Neuron (in vitro differentiated cells): Measurements from ENCODE around the gene GRID1.

Experiments used
- H2AFZ ChIP-seq: one replicate; pipeline ENCODE4 v1.6.1; 2013; ENCODE audit warnings: low read depth, mild to moderate bottlenecking, inconsistent platforms, low read length, moderate library complexity
- H3K27me3 ChIP-seq: one replicate; pipeline ENCODE4 v1.6.1; 2013; ENCODE audit warnings: low read length; ENCODE audit not compliant: insufficient read depth
- H3K36me3 ChIP-seq: one replicate; pipeline ENCODE4 v1.6.1; 2013; ENCODE audit warnings: low read length; ENCODE audit not compliant: insufficient read depth
- H3K4me1 ChIP-seq: one replicate; pipeline ENCODE4 v1.6.1; 2013; ENCODE audit warnings: low read length; ENCODE audit not compliant: insufficient read depth
- H3K4me3 ChIP-seq: 2 replicates; pipeline ENCODE4 v1.5.1; 2013; ENCODE audit warnings: mild to moderate bottlenecking, low read length, moderate library complexity
- H3K9me3 ChIP-seq: one replicate; pipeline ENCODE4 v1.6.1; 2013; ENCODE audit warnings: low read length

GRID1 gene

DNA sequence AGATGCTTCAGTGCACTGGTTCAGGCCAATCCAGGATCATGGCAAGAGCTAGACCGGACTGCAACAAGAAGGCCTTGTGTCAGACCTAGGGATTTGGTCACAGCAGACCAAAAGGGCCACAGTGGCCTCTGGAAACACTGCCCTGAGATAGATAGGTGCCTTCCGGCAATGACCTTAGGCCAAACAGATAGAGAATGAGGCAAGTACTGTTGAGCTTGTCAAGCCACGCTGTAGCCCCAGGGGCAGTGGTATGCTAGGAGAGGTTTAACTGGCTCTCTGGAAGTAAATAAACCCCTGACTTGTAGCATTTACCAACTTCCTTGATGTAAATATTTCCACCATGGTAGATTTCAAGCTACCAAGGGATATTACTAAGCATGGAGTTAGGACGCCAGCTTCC lies 197.5 kb downstream of the GRID1 start:
- Histone ChIP-seq H3K4me1 (no peaks in the 10 kb centered on the region), H3K36me3 (no peaks in the 10 kb centered on the region), H3K9me3 (no peaks in the 10 kb centered on the region), H2AFZ (no peak overlapping the region), H3K4me3 (no peak overlapping the region), H3K27me3 (no peaks in the 10 kb centered on the region)

DNA sequence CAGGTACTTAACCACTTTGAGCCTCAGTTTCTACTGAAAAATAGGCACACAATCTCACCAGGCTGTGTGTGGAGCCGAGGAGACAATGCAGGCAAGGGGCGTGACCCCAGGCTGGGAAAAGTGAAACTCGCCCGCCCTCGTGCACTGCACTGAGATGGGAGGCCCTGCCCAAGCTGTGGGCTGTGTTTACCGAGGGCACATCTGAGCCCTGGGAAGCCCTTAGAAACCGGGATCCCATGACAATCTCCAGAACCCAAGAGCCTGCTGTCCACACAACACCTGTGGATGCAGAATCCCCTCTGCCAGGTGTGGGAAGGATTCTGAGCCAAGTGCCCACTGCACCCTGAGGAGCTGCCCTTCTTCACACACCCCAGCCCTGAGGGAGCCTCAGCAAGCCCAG lies 198.3 kb downstream of the GRID1 start:
- H3K9me3 ChIP-seq: no peaks in the 10 kb centered on the region
- no peak overlapping the region for H2AFZ ChIP-seq
- no peaks in the 10 kb centered on the region for H3K36me3 ChIP-seq
- no peak overlapping the region for H3K4me3 ChIP-seq
- no peaks in the 10 kb centered on the region for H3K27me3 ChIP-seq
- H3K4me1 ChIP-seq: no peaks in the 10 kb centered on the region

GRCh38 chr10:86167762-86168128 lies 198.8 kb downstream of the GRID1 start:
- H3K4me3 ChIP-seq: no peak overlapping the region
- no peaks in the 10 kb centered on the region for H3K36me3 ChIP-seq
- H2AFZ ChIP-seq: no peak overlapping the region
- no peaks in the 10 kb centered on the region for H3K4me1 ChIP-seq
- no peaks in the 10 kb centered on the region for H3K9me3 ChIP-seq
- no peaks in the 10 kb centered on the region for H3K27me3 ChIP-seq

DNA sequence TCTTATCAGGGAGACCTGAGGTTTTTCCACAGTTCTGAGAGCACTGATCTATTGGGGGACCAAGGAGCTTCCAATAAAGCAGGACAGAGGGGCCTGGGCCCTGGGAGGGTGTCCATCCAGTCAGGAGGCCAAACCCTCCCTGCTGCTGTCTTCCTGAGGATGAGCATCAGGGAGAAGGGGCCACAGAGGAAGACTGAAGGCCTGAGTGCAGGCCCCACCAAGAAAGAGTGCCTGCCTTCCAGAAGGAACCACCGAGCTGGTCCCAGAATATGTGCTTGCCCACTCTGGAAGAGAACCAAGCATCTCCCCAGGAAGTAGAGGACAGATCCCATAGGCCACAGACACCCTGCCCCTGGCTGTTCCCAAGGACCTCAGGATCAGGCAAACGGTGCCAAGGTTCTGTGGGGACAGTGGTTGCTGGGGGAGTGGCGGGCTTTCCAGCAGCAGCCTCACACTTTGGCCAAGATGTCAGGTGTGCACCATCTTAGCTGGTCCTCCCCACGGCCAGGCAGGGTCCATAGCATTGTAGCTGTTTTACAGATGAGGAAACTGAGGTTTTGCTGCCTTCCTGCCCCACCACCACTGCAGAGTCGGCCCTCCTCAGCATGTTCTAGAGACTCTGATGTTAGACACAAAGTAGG lies 199.4 kb downstream of the GRID1 start:
- Histone ChIP-seq H3K4me3 (no peak overlapping the region), H3K36me3 (no peaks in the 10 kb centered on the region), H3K27me3 (no peaks in the 10 kb centered on the region)

GRCh38 chr10:86165666-86166065 lies 200.9 kb downstream of the GRID1 start:
- H3K27me3 ChIP-seq: no peaks in the 10 kb centered on the region
- H3K4me1 ChIP-seq: no peaks in the 10 kb centered on the region
- H3K36me3 ChIP-seq: no peaks in the 10 kb centered on the region
- no peak overlapping the region for H3K4me3 ChIP-seq
- H3K9me3 ChIP-seq: no peaks in the 10 kb centered on the region
- no peak overlapping the region for H2AFZ ChIP-seq

More for the DNA sequence above, 199.4 kb downstream of the GRID1 start:
- Histone ChIP-seq H3K9me3 (no peaks in the 10 kb centered on the region), H3K4me1 (no peaks in the 10 kb centered on the region), H2AFZ (no peak overlapping the region)

DNA sequence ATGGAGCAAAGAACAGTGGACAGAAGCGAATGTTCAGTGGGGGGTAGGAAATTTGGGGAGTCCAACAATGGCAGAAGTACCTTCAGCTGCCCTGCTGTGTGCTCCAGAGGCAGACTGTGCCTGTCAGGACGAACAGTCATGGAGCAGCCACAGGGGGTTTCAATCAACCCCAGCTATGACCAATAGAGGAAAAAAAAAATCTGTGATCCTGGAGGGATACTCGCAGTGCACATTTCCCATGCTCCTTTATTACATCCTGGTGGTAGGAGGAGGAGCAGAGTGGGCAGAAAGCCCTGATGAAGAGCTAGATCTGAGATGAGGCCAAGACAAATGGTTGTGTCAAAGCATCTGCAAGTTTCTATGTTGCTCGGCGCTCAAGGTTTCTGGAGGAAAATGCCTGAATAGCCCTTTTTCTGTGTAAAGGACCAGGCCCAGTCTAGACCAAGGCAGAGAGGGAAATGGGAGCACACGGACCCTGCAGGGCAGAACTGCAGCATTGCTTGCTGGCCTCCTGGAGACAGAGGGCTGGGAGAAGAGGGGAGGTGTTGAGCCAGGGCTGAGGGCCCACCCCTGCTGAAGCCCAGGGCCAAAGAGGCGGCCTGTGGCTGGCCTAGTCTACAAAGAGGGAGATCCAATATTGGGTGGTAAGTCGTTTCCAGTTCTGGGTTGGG lies 201.5 kb downstream of the GRID1 start:
- Histone ChIP-seq H3K27me3 (no peaks in the 10 kb centered on the region), H3K4me1 (no peaks in the 10 kb centered on the region), H3K4me3 (no peak overlapping the region), H2AFZ (no peak overlapping the region), H3K36me3 (no peaks in the 10 kb centered on the region), H3K9me3 (no peaks in the 10 kb centered on the region)

DNA sequence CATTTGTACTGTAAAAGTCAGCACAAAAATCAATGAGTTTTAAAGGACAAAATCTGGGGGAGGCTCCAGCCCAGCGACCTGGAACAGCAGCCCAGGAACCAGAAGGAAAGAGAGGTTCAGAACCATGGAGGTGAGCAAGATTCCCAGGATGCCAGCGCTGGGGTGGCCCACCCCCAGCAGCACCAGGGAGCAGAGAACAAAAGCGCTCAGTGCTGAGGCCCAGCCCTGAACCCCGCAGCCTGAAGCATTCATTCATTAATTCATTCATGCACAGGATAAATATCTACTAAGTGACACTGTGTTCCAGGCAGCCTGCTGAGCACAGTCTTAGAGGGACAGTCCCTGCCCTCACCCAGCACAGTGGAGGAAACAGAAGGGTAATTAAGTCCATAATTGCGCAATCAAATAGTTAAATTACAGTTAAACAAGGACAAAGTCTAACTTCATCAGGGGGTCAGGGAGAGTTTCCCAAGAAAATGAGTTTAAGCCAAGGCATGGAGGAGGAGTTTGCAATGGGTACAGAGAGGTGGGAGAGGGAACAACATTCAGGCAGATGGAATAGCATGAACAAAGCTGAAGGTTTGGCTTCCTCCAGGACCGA lies 202.3 kb downstream of the GRID1 start:
- Histone ChIP-seq H3K9me3 (no peaks in the 10 kb centered on the region), H3K4me1 (no peaks in the 10 kb centered on the region), H3K4me3 (no peak overlapping the region), H2AFZ (no peak overlapping the region), H3K27me3 (no peaks in the 10 kb centered on the region), H3K36me3 (no peaks in the 10 kb centered on the region)

DNA sequence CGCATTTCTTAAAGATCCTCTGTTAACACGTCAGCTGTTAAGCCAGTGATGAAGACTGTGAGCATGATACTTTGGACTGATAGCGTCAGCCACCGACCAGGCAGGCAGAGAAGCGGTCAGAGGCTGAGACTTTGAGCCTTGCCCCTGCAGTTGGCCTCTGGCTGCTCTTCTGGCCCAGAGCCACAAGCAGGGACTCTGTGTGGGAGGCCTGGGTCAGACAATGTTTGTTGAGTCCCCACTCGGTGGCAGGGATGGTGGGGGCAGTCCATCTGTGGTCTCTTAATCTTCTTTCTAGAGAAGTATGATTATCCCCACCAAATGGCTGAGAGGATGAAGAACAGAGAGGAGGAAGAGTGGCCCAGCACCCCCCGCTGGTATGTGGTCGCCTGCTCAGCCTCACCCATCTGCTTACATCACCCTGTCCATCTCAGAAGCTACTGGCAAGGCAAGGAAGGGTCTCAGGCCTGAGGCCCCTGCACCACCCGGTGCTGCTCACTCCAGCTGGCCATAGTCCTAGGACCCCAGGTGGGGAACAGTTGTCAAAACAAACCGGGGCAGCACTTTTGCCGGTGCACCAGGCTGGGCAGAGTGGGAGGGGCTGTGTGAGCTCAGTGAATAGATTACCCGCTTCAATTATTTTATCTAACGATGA lies 202.9 kb downstream of the GRID1 start:
- no peaks in the 10 kb centered on the region for H3K9me3 ChIP-seq
- no peak overlapping the region for H2AFZ ChIP-seq
- no peaks in the 10 kb centered on the region for H3K27me3 ChIP-seq
- no peaks in the 10 kb centered on the region for H3K36me3 ChIP-seq
- H3K4me3 ChIP-seq: no peak overlapping the region
- no peaks in the 10 kb centered on the region for H3K4me1 ChIP-seq

GRCh38 chr10:86162696-86163400 lies 203.7 kb downstream of the GRID1 start:
- no peak overlapping the region for H3K4me3 ChIP-seq
- H3K4me1 ChIP-seq: no peaks in the 10 kb centered on the region
- no peaks in the 10 kb centered on the region for H3K27me3 ChIP-seq
- H3K36me3 ChIP-seq: no peaks in the 10 kb centered on the region
- no peak overlapping the region for H2AFZ ChIP-seq
- H3K9me3 ChIP-seq: no peaks in the 10 kb centered on the region

DNA sequence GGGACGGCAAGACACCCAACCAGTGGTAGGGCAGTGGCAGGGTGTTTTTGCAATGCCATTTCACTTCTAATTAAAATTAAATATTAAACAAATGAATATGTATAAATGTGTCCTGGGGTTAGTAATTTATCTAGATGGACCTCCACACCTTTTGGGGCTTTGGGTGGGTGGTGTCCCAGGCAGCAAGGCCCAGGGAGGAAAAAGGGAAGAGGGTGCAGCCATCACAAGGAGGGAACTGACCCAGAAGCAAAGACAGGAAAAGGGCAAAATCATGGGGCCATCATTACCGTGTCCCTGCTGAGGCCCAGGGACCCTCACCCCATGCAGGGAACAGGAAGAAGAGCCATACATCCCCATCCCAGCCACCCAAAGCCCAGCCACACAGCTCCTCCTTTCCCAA lies 204.6 kb downstream of the GRID1 start:
- H2AFZ ChIP-seq: no peak overlapping the region
- H3K9me3 ChIP-seq: no peaks in the 10 kb centered on the region
- H3K36me3 ChIP-seq: no peaks in the 10 kb centered on the region
- H3K4me3 ChIP-seq: no peak overlapping the region
- H3K27me3 ChIP-seq: no peaks in the 10 kb centered on the region
- H3K4me1 ChIP-seq: no peaks in the 10 kb centered on the region

- H3K4me1 ChIP-seq: no peaks in the 10 kb centered on the region
- H3K9me3 ChIP-seq: no peaks in the 10 kb centered on the region
- no peak overlapping the region for H2AFZ ChIP-seq
- H3K36me3 ChIP-seq: no peaks in the 10 kb centered on the region
- no peaks in the 10 kb centered on the region for H3K27me3 ChIP-seq
- no peak overlapping the region for H3K4me3 ChIP-seq
Measured at GRCh38 chr10:86160890-86161585, 205.6 kb downstream of the GRID1 start.

DNA sequence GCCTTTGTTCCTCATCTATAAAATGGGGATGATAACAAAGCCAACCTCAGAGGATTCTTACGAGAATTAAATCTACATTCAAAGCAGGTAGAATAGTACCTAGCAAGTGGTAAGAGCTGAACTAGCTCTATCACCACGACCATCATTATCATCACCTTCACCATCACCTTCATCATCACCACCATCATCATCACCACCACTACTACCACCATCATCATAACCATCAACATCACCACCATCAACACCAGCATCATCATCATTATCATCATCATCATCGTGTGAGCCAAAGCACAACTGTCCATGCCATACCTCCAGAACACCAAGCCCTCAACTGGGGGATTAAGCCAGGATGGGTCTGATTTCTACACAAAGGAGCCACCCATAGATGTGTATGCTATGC lies 206.8 kb downstream of the GRID1 start:
- Histone ChIP-seq H3K36me3 (no peaks in the 10 kb centered on the region), H3K27me3 (no peaks in the 10 kb centered on the region), H3K4me1 (no peaks in the 10 kb centered on the region), H3K4me3 (no peak overlapping the region), H3K9me3 (no peaks in the 10 kb centered on the region), H2AFZ (no peak overlapping the region)
